K562 (cell line): ENCODE measurements around the gene NUCKS1. TPM values are rescaled to one million over a fixed set of nuclear protein-coding genes. Genes with fewer than 3 reads are reported as not detected.

Source experiments
- ATAC-seq: fragments of 200-7000 bp; cut with Tn5 transposase; 3 replicates; pipeline ENCODE4 v1.9.1; 2020; ENCODE audit warnings: moderate library complexity
- BruUV-seq: library from RNA; stranded (reverse); fragments of 400-500 nt; replicated peaks from 2 replicates; lab custom pipeline; 2021; lab: Mats Ljungman, UMichigan
- CTCF ChIA-PET: fragments of 300-600 bp; formaldehyde crosslinking; extraction: SDS; loops from one replicate; lab custom pipeline; 2021; ENCODE audit warnings: low intra/inter-chr PET ratio; lab: Yijun Ruan, JAX
- POLR2A ChIA-PET: fragments of 300-600, 350-650 bp; sonication (Branson Sonifier 250); formaldehyde crosslinking; extraction: SDS; loops from one replicate; lab custom pipeline; 2021; ENCODE audit warnings: antibody characterized with exemption, inconsistent platforms; lab: Yijun Ruan, JAX
- DNase-seq, 4 experiments: peaks; one replicate each; pipeline versions ENCODE4 v3.0.0 to v3.0.0-alpha.2; 2011 to 2018; ENCODE audit warnings: low spot score in 3 of 4, mixed read lengths in 3 of 4; ENCODE audit errors: extremely low read depth in 1 of 4
- FAIRE-seq: peaks from 2 replicates; lab custom pipeline; 2011; peaks lifted over from hg19 to GRCh38; lab: Jason Lieb, UNC
- H2AFZ ChIP-seq: 2 replicates; pipeline ENCODE4 v1.6.0; 2011; ENCODE audit warnings: low read depth, low read length, control low read depth, inconsistent platforms
- H3K27ac ChIP-seq: fragments of 200-600 bp; 3 replicates; pipeline ENCODE4 v1.8.0; 2011; ENCODE audit warnings: low read depth, mild to moderate bottlenecking, control low read depth, inconsistent platforms, low read length, moderate library complexity, mixed read lengths; ENCODE audit errors: extremely low read depth
- H3K27me3 ChIP-seq, 2 experiments: fragments of 300-600 bp in 1 of 2; 2 replicates in 1 of 2; 3 replicates in 1 of 2; pipeline versions ENCODE4 v1.6.0 to v1.8.0; 2011; ENCODE audit warnings: inconsistent platforms in 2 of 2, low read length in 2 of 2, mild to moderate bottlenecking in 1 of 2, mixed read lengths in 1 of 2, moderate library complexity in 1 of 2; ENCODE audit not compliant: control insufficient read depth in 2 of 2, insufficient read depth in 2 of 2
- H3K36me3 ChIP-seq: fragments of 300-600 bp; 3 replicates; pipeline ENCODE4 v1.8.0; 2011; ENCODE audit warnings: mild to moderate bottlenecking, low read length, inconsistent platforms; ENCODE audit not compliant: control insufficient read depth, insufficient read depth
- H3K4me1 ChIP-seq, 2 experiments: fragments of 200-600 bp in 1 of 2; replicated peaks in 1 of 2; 2 replicates in 1 of 2; 3 replicates in 1 of 2; pipeline versions ENCODE4 v1.5.1 to v1.8.0; 2011; ENCODE audit warnings: inconsistent platforms in 2 of 2, low read length in 2 of 2, mild to moderate bottlenecking in 1 of 2, mixed read lengths in 1 of 2, moderate library complexity in 1 of 2; ENCODE audit not compliant: control insufficient read depth in 2 of 2, insufficient read depth in 2 of 2
- H3K4me2 ChIP-seq: 2 replicates; pipeline ENCODE4 v1.6.1; 2011; ENCODE audit warnings: low read length, control low read depth, inconsistent platforms, mixed read lengths; ENCODE audit not compliant: insufficient read depth
- H3K4me3 ChIP-seq: fragments of 200-600 bp; sonication (generic), shearing (Covaris generic); 2 replicates; pipeline ENCODE4 v1.5.1; 2016; ENCODE audit warnings: control low read depth, inconsistent platforms
- H3K79me2 ChIP-seq: fragments of 200-600 bp; 3 replicates; pipeline ENCODE4 v1.8.0; 2011; ENCODE audit warnings: low read length, inconsistent platforms; ENCODE audit not compliant: control insufficient read depth, insufficient read depth
- H3K9ac ChIP-seq, 2 experiments: 2 replicates each; pipeline versions ENCODE4 v1.6.0 to v1.6.1; 2011; ENCODE audit warnings: low read depth in 2 of 2, low read length in 2 of 2, control low read depth in 1 of 2, inconsistent platforms in 1 of 2, mild to moderate bottlenecking in 1 of 2, mixed read lengths in 1 of 2; ENCODE audit not compliant: insufficient read depth in 1 of 2
- H3K9me1 ChIP-seq: one replicate; pipeline ENCODE4 v1.6.0; 2011; ENCODE audit warnings: inconsistent platforms, mild to moderate bottlenecking, low read length, moderate library complexity; ENCODE audit not compliant: control insufficient read depth, insufficient read depth
- H3K9me3 ChIP-seq: replicated peaks from 2 replicates; pipeline ENCODE4 v1.5.1; 2011; ENCODE audit warnings: low read depth, low read length, inconsistent platforms; ENCODE audit not compliant: control insufficient read depth, insufficient read depth
- H4K20me1 ChIP-seq: replicated peaks from 2 replicates; pipeline ENCODE4 v1.6.1; 2011; ENCODE audit warnings: low read length, inconsistent platforms, mixed read lengths; ENCODE audit not compliant: control insufficient read depth, insufficient read depth
- ARHGAP35 ChIP-seq: fragments of 450-650 bp; IDR thresholded peaks from 2 replicates; pipeline ENCODE4 v1.6.1; 2018; ENCODE audit not compliant: partially characterized antibody
- NFE2 ChIP-seq: IDR thresholded peaks from 2 replicates; pipeline ENCODE4 v1.6.1; 2014; ENCODE audit warnings: antibody characterized with exemption, low read depth
- NONO ChIP-seq, 2 experiments: fragments of 200-400 bp in 1 of 2; fragments of 450-650 bp in 1 of 2; formaldehyde crosslinking in 1 of 2; IDR thresholded peaks; 2 replicates each; pipeline ENCODE4 v1.6.1; 2017; ENCODE audit warnings: low read depth in 2 of 2, mild to moderate bottlenecking in 2 of 2, moderate library complexity in 2 of 2, low read length in 1 of 2
- WGBS: fragments of 100-300 bp; shearing (Covaris generic); methylation state at CpG from one replicate; pipeline ENCODE4 v1.1.6; 2016; ENCODE audit warnings: low coverage, mixed read lengths; ENCODE audit not compliant: insufficient coverage; ENCODE audit errors: missing lambda C conversion rate; 5-methylcytosine and 5-hydroxymethylcytosine counted together
- in situ Hi-C: fragments of 300-500 bp; cut with MboI; formaldehyde crosslinking; loops from 4 replicates; pipeline ENCODE4 v1.15.0; 2018; ENCODE audit warnings: inconsistent platforms, mixed read lengths
- intact Hi-C: fragments of 100-400 bp; cut with micrococcal nuclease; formaldehyde crosslinking; loops from 2 replicates; pipeline ENCODE4 v1.14.2; 2022
- polyA plus RNA-seq, 8 experiments: library from polyadenylated mRNA; depleted of rRNA in 4 of 8; stranded (reverse) in 5 of 8; unstranded in 3 of 8; fragments of >200 nt; fragmentation: Nextera tagmentation in 2 of 8; fragmentation: Illumina TruSeq in 1 of 8; extraction: Ambion mirVana in 2 of 8; extraction: Trizol in 1 of 8; gene quantifications; 2 replicates each; pipeline versions ENCODE4 v1.2.1 to v1.2.3, GENCODE V29; 2011 to 2014; ENCODE audit warnings: inconsistent platforms in 1 of 8, missing spikeins in 1 of 8
- total RNA-seq, 7 experiments: library from RNA; depleted of rRNA in 6 of 7; stranded (reverse); fragments of >200 nt in 6 of 7; fragmentation: Illumina TruSeq in 2 of 7; extraction: Trizol in 2 of 7; gene quantifications; 2 replicates each; pipeline versions ENCODE4 v1.2.1 to v1.2.3, GENCODE V29; 2011 to 2021; ENCODE audit warnings: low replicate concordance in 1 of 7

NUCKS1 gene
- total and polyA plus RNA-seq, 9 of the 15 experiments (the other 6 are each of a cell fraction or from before 2014, with no cell fraction given), result 66.7 to 244 (median 149) TPM

DNA sequence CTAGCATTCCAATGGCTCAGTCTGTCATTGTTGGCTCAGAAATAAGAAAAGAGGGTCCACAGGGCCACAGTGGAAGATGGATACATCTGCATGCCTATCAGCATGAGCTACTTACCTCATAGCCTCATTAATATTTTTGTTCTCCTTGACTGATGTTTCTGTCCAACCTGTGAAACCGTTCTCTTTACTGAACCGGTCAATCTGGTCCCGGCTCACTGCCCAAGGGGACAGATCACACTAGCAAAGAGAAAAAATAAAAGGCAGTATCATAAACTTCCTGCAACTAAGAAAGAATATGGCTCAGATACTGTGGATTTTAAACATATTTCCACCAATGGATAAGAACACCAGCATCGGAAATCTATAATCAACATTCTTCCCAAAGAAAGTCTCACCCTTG lies 20.6 kb upstream of the NUCKS1 start:
- H3K9me1 ChIP-seq, result no peaks in the 10 kb centered on the region
- no peak overlapping the region for H3K4me3 ChIP-seq
- no peaks in the 10 kb centered on the region for H3K9me3 ChIP-seq
- CTCF ChIA-PET, result no interaction called here
- H3K9ac ChIP-seq, result no peak overlapping the region
- no TSS peak for BruUV-seq
- DNase-seq, result no peak
- H3K27me3 ChIP-seq, result no peaks in the 10 kb centered on the region
- no peak overlapping the region for H3K4me2 ChIP-seq
- no peaks in the 10 kb centered on the region for H3K36me3 ChIP-seq
- POLR2A ChIA-PET, result interaction anchor here (0.6 to 2.0 kb wide), 2 partner anchors 10 to 676 kb away, joined by 3 to 9 read pairs; no protein-coding TSS in a partner anchor
- 61% methylated on average over 4 of the region's 4 CpGs for WGBS
- peaks cover 8% of the 10 kb centered on the region in 2 experiments; a peak in 4 of 5 replicates for H3K4me1 ChIP-seq
- no peak overlapping the region for H2AFZ ChIP-seq
- no peak for TF ChIP-seq ARHGAP35
- TF ChIP-seq, all 486 proteins: peak for 0
- FAIRE-seq (no peak), ATAC-seq (no peak)
- intact Hi-C loops (no loop called here), in situ Hi-C loops (no loop called here)
- Histone ChIP-seq H3K27ac (no peak overlapping the region), H3K79me2 (no peaks in the 10 kb centered on the region), H4K20me1 (no peaks in the 10 kb centered on the region)

DNA sequence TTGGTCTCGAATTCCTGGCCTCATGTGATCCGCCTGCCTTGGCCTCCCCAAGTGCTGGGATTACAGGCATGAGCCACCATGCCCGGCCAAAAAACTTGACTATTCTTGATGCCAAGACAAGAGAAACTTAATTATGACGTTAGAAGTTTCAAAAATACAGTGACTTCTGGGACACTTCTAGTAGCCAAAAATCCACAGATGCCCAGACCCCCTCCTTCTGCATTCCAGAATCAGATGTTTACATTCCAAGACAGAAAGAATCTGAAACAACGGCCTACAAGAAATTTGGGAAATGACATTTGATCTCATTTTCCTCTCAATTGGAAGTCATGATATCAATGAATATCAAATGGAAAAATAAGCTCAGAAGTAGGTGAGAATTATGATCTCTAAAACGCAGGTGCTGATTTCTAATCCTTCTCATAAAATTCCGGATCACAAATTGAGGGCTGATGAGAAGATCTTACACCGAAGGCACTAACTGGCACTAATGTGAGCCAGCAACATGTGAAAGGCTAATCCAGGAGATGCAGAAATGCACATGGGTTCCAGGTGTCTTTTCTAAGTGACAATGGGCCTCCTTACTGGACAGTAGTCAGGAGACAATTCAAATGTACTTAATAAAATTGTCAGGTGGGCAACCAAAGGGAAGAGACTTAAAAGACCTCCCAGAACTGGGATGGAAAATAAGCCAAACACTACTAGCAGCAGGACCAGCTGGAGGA lies 19.8 kb upstream of the NUCKS1 start:
- Histone ChIP-seq H3K27me3 (no peaks in the 10 kb centered on the region), H2AFZ (no peak overlapping the region), H3K4me3 (no peak overlapping the region), H3K9ac (no peak overlapping the region), H4K20me1 (no peaks in the 10 kb centered on the region), H3K4me1 (peaks cover 3 to 6% of the 10 kb centered on the region in 2 experiments; a peak in 4 of 5 replicates), H3K36me3 (no peaks in the 10 kb centered on the region), H3K9me3 (no peaks in the 10 kb centered on the region), H3K27ac (no peak overlapping the region), H3K9me1 (no peaks in the 10 kb centered on the region), H3K79me2 (no peaks in the 10 kb centered on the region), H3K4me2 (no peak overlapping the region)
- no TSS peak for BruUV-seq
- no peak for ATAC-seq
- POLR2A ChIA-PET, result interaction anchor here (0.6 to 2.0 kb wide), 3 partner anchors 9 to 677 kb away, joined by 3 to 9 read pairs (median 4); no protein-coding TSS in a partner anchor
- TF ChIP-seq NFE2, result 0 out of 2 replicates have a peak, but pooled peaks have one; percentile 6
- TF ChIP-seq NONO (IDR thresholded peaks at IDR 0.05; ENCODE audit: low read depth in 2 of 2, low read length in 1 of 2), result no peak
- in situ Hi-C loops (no loop called here), intact Hi-C loops (no loop called here)
- WGBS, result 39% methylated on average over 8 of the region's 8 CpGs
- no peak for DNase-seq
- CTCF ChIA-PET, result no interaction called here
- FAIRE-seq, result no peak
